K562 (cell line): Measurements from ENCODE around the gene CRAMP1. TPM values are rescaled to one million over a fixed set of nuclear protein-coding genes. Genes with fewer than 3 reads are reported as not detected.

ENCODE experiments used
- ATAC-seq: fragments of 200-7000 bp; cut with Tn5 transposase; 3 replicates; pipeline ENCODE4 v1.9.1; 2020; ENCODE audit warnings: moderate library complexity
- BruUV-seq: library from RNA; stranded (reverse); fragments of 400-500 nt; replicated peaks from 2 replicates; lab custom pipeline; 2021; lab: Mats Ljungman, UMichigan
- CTCF ChIA-PET: fragments of 300-600 bp; formaldehyde crosslinking; extraction: SDS; loops from one replicate; lab custom pipeline; 2021; ENCODE audit warnings: low intra/inter-chr PET ratio; lab: Yijun Ruan, JAX
- POLR2A ChIA-PET: fragments of 300-600, 350-650 bp; sonication (Branson Sonifier 250); formaldehyde crosslinking; extraction: SDS; loops from one replicate; lab custom pipeline; 2021; ENCODE audit warnings: antibody characterized with exemption, inconsistent platforms; lab: Yijun Ruan, JAX
- DNase-seq, 4 experiments: peaks; one replicate each; pipeline versions ENCODE4 v3.0.0 to v3.0.0-alpha.2; 2011 to 2018; ENCODE audit warnings: low spot score in 3 of 4, mixed read lengths in 3 of 4; ENCODE audit errors: extremely low read depth in 1 of 4
- FAIRE-seq: peaks from 2 replicates; lab custom pipeline; 2011; peaks lifted over from hg19 to GRCh38; lab: Jason Lieb, UNC
- H2AFZ ChIP-seq: 2 replicates; pipeline ENCODE4 v1.6.0; 2011; ENCODE audit warnings: low read depth, low read length, control low read depth, inconsistent platforms
- H3K27ac ChIP-seq: fragments of 200-600 bp; 3 replicates; pipeline ENCODE4 v1.8.0; 2011; ENCODE audit warnings: low read depth, mild to moderate bottlenecking, control low read depth, inconsistent platforms, low read length, moderate library complexity, mixed read lengths; ENCODE audit errors: extremely low read depth
- H3K27me3 ChIP-seq, 2 experiments: fragments of 300-600 bp in 1 of 2; 2 replicates in 1 of 2; 3 replicates in 1 of 2; pipeline versions ENCODE4 v1.6.0 to v1.8.0; 2011; ENCODE audit warnings: inconsistent platforms in 2 of 2, low read length in 2 of 2, mild to moderate bottlenecking in 1 of 2, mixed read lengths in 1 of 2, moderate library complexity in 1 of 2; ENCODE audit not compliant: control insufficient read depth in 2 of 2, insufficient read depth in 2 of 2
- H3K36me3 ChIP-seq: fragments of 300-600 bp; 3 replicates; pipeline ENCODE4 v1.8.0; 2011; ENCODE audit warnings: mild to moderate bottlenecking, low read length, inconsistent platforms; ENCODE audit not compliant: control insufficient read depth, insufficient read depth
- H3K4me1 ChIP-seq, 2 experiments: fragments of 200-600 bp in 1 of 2; replicated peaks in 1 of 2; 2 replicates in 1 of 2; 3 replicates in 1 of 2; pipeline versions ENCODE4 v1.5.1 to v1.8.0; 2011; ENCODE audit warnings: inconsistent platforms in 2 of 2, low read length in 2 of 2, mild to moderate bottlenecking in 1 of 2, mixed read lengths in 1 of 2, moderate library complexity in 1 of 2; ENCODE audit not compliant: control insufficient read depth in 2 of 2, insufficient read depth in 2 of 2
- H3K4me2 ChIP-seq: 2 replicates; pipeline ENCODE4 v1.6.1; 2011; ENCODE audit warnings: low read length, control low read depth, inconsistent platforms, mixed read lengths; ENCODE audit not compliant: insufficient read depth
- H3K4me3 ChIP-seq: fragments of 200-600 bp; sonication (generic), shearing (Covaris generic); 2 replicates; pipeline ENCODE4 v1.5.1; 2016; ENCODE audit warnings: control low read depth, inconsistent platforms
- H3K79me2 ChIP-seq: fragments of 200-600 bp; 3 replicates; pipeline ENCODE4 v1.8.0; 2011; ENCODE audit warnings: low read length, inconsistent platforms; ENCODE audit not compliant: control insufficient read depth, insufficient read depth
- H3K9ac ChIP-seq, 2 experiments: 2 replicates each; pipeline versions ENCODE4 v1.6.0 to v1.6.1; 2011; ENCODE audit warnings: low read depth in 2 of 2, low read length in 2 of 2, control low read depth in 1 of 2, inconsistent platforms in 1 of 2, mild to moderate bottlenecking in 1 of 2, mixed read lengths in 1 of 2; ENCODE audit not compliant: insufficient read depth in 1 of 2
- H3K9me1 ChIP-seq: one replicate; pipeline ENCODE4 v1.6.0; 2011; ENCODE audit warnings: inconsistent platforms, mild to moderate bottlenecking, low read length, moderate library complexity; ENCODE audit not compliant: control insufficient read depth, insufficient read depth
- H3K9me3 ChIP-seq: replicated peaks from 2 replicates; pipeline ENCODE4 v1.5.1; 2011; ENCODE audit warnings: low read depth, low read length, inconsistent platforms; ENCODE audit not compliant: control insufficient read depth, insufficient read depth
- H4K20me1 ChIP-seq: replicated peaks from 2 replicates; pipeline ENCODE4 v1.6.1; 2011; ENCODE audit warnings: low read length, inconsistent platforms, mixed read lengths; ENCODE audit not compliant: control insufficient read depth, insufficient read depth
- ADNP ChIP-seq: fragments of 200-800 bp; sonication (Bioruptor generic); IDR thresholded peaks from 2 replicates; pipeline ENCODE4 v1.6.1; 2016; ENCODE audit warnings: missing genetic modification characterization, missing compliant biosample characterization
- C11orf30 ChIP-seq: fragments of 450-650 bp; IDR thresholded peaks from 2 replicates; pipeline ENCODE4 v1.6.1; 2016; ENCODE audit warnings: low read depth, mild to moderate bottlenecking
- CCNT2 ChIP-seq: IDR thresholded peaks from 2 replicates; pipeline ENCODE4 v1.6.1; 2011; ENCODE audit warnings: borderline replicate concordance, low read depth, mild to moderate bottlenecking, moderate library complexity, mixed read lengths, low read length; ENCODE audit not compliant: insufficient read length; ENCODE audit errors: extremely low read depth
- CHD2 ChIP-seq: IDR thresholded peaks from 2 replicates; pipeline ENCODE4 v1.6.1; 2011; ENCODE audit warnings: low read depth, low read length
- FOXM1 ChIP-seq, 2 experiments: fragments of 450-650 bp in 1 of 2; sonication (generic) in 1 of 2; formaldehyde crosslinking in 1 of 2; IDR thresholded peaks; 2 replicates each; pipeline versions ENCODE4 v1.6.1 to v1.9.0; 2017 to 2022; ENCODE audit warnings: low read depth in 2 of 2, mild to moderate bottlenecking in 2 of 2, missing genetic modification reagents in 1 of 2, moderate library complexity in 1 of 2
- HDAC6 ChIP-seq: IDR thresholded peaks from 2 replicates; pipeline ENCODE4 v1.6.1; 2012; ENCODE audit warnings: low read depth, mild to moderate bottlenecking, control low read depth, inconsistent platforms, low read length, moderate library complexity
- KAT2B ChIP-seq: IDR thresholded peaks from one replicate; pipeline ENCODE4 v1.6.1; 2012; ENCODE audit warnings: low read depth, mild to moderate bottlenecking, control low read depth, inconsistent platforms, low read length, moderate library complexity
- KLF10 ChIP-seq: fragments of 250-450 bp; sonication (Bioruptor Pico); IDR thresholded peaks from 2 replicates; pipeline ENCODE4 v1.6.1; 2021; ENCODE audit warnings: matching md5 sums
- MAFK ChIP-seq: IDR thresholded peaks from 2 replicates; pipeline ENCODE4 v1.6.1; 2011; ENCODE audit warnings: low read length, improper control_type of control experiment
- TBL1XR1 ChIP-seq, 2 experiments: IDR thresholded peaks; 2 replicates each; pipeline ENCODE4 v1.6.1; 2012; ENCODE audit warnings: improper control_type of control experiment in 2 of 2, low read length in 2 of 2, mild to moderate bottlenecking in 1 of 2
- TEAD4 ChIP-seq, 2 experiments: sonication (generic) in 1 of 2; formaldehyde crosslinking in 1 of 2; IDR thresholded peaks; 2 replicates each; pipeline versions ENCODE4 v1.6.1 to v1.8.0; 2012 to 2022; ENCODE audit warnings: borderline replicate concordance in 1 of 2, inconsistent platforms in 1 of 2, low read length in 1 of 2, mild to moderate bottlenecking in 1 of 2, missing genetic modification reagents in 1 of 2
- U2AF2 ChIP-seq: fragments of 200-400 bp; formaldehyde crosslinking; optimal IDR thresholded peaks from 2 replicates; pipeline ENCODE3; 2017; ENCODE audit warnings: low read depth, mild to moderate bottlenecking, low read length
- WHSC1 ChIP-seq: IDR thresholded peaks from one replicate; pipeline ENCODE4 v1.6.1; 2012; ENCODE audit warnings: low read length, control low read depth, inconsistent platforms
- ZNF197 ChIP-seq: fragments of 200-800 bp; sonication (Bioruptor generic); IDR thresholded peaks from 2 replicates; pipeline ENCODE4 v1.6.1; 2016; ENCODE audit warnings: low read depth, missing genetic modification characterization, missing compliant biosample characterization
- ZNF239 ChIP-seq: fragments of 250-450 bp; sonication (Bioruptor Pico); IDR thresholded peaks from 2 replicates; pipeline ENCODE4 v1.4.0; 2020; ENCODE audit warnings: mild to moderate bottlenecking
- ZNF24 ChIP-seq: fragments of 450-650 bp; IDR thresholded peaks from 2 replicates; pipeline ENCODE4 v1.6.1; 2016
- ZNF780A ChIP-seq: fragments of 250-450 bp; sonication (Bioruptor Pico); IDR thresholded peaks from 2 replicates; pipeline ENCODE4 v1.5.0; 2021; ENCODE audit warnings: mild to moderate bottlenecking
- WGBS: fragments of 100-300 bp; shearing (Covaris generic); methylation state at CpG from one replicate; pipeline ENCODE4 v1.1.6; 2016; ENCODE audit warnings: low coverage, mixed read lengths; ENCODE audit not compliant: insufficient coverage; ENCODE audit errors: missing lambda C conversion rate; 5-methylcytosine and 5-hydroxymethylcytosine counted together
- in situ Hi-C: fragments of 300-500 bp; cut with MboI; formaldehyde crosslinking; loops from 4 replicates; pipeline ENCODE4 v1.15.0; 2018; ENCODE audit warnings: inconsistent platforms, mixed read lengths
- intact Hi-C: fragments of 100-400 bp; cut with micrococcal nuclease; formaldehyde crosslinking; loops from 2 replicates; pipeline ENCODE4 v1.14.2; 2022
- polyA plus RNA-seq, 8 experiments: library from polyadenylated mRNA; depleted of rRNA in 4 of 8; stranded (reverse) in 5 of 8; unstranded in 3 of 8; fragments of >200 nt; fragmentation: Nextera tagmentation in 2 of 8; fragmentation: Illumina TruSeq in 1 of 8; extraction: Ambion mirVana in 2 of 8; extraction: Trizol in 1 of 8; gene quantifications; 2 replicates each; pipeline versions ENCODE4 v1.2.1 to v1.2.3, GENCODE V29; 2011 to 2014; ENCODE audit warnings: inconsistent platforms in 1 of 8, missing spikeins in 1 of 8
- total RNA-seq, 7 experiments: library from RNA; depleted of rRNA in 6 of 7; stranded (reverse); fragments of >200 nt in 6 of 7; fragmentation: Illumina TruSeq in 2 of 7; extraction: Trizol in 2 of 7; gene quantifications; 2 replicates each; pipeline versions ENCODE4 v1.2.1 to v1.2.3, GENCODE V29; 2011 to 2021; ENCODE audit warnings: low replicate concordance in 1 of 7
- TF ChIP-seq, protein P1 (sequence below): fragments of 450-650 bp; IDR thresholded peaks from 2 replicates; pipeline ENCODE4 v1.6.1; 2016
- TF ChIP-seq, protein P2 (sequence below): fragments of 250-450 bp; sonication (Bioruptor Pico); IDR thresholded peaks from 2 replicates; pipeline ENCODE4 v1.8.0; 2022; ENCODE audit warnings: moderate library complexity, mild to moderate bottlenecking, inconsistent platforms

CRAMP1 gene
- total and polyA plus RNA-seq, 9 of the 15 experiments (the other 6 are each of a cell fraction or from before 2014, with no cell fraction given): 0.52 to 20.8 (median 7.5) TPM

DNA sequence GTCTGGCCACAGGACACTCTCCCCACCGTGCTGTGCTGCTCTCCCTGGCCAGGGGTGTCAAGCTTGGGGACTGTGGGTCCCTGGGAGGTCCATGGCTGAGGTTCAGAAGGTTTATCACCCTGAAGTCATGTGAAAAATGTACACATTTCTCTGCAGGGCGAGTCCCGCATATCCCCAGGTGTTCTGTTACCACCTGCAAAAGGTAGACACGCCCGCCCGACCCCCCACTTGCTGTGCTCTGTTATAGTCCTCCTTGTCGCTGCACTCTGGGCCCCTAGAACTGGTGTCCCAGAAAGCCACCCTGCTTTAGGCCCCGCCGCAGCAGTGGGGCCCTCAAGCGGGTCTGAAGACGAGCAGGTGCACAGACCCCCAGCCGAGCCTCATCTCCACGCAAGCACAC lies 77.7 kb downstream of the CRAMP1 start:
- no TSS peak for BruUV-seq
- POLR2A ChIA-PET: interaction anchor here (1.2 to 1.8 kb wide), 3 partner anchors 11 to 16 kb away, joined by 3 to 6 read pairs (median 3); partner anchors contain the start of gene MAPK8IP3

More for the DNA sequence above, 77.7 kb downstream of the CRAMP1 start:
- ATAC-seq (no peak), DNase-seq (no peak), FAIRE-seq (no peak)
- CTCF ChIA-PET: no interaction called here
- Histone ChIP-seq H3K27ac (no peak overlapping the region), H2AFZ (no peak overlapping the region), H3K4me1 (peaks cover 0 to 4% of the 10 kb centered on the region in 2 experiments; a peak in 1 of 5 replicates), H3K4me2 (no peak overlapping the region), H3K9me1 (no peaks in the 10 kb centered on the region), H3K4me3 (no peak overlapping the region), H4K20me1 (peaks cover 3% of the 10 kb centered on the region; the same call in 1 of the 2 replicates), H3K9me3 (no peaks in the 10 kb centered on the region), H3K9ac (no peak overlapping the region), H3K36me3 (peaks cover 96% of the 10 kb centered on the region), H3K27me3 (no peaks in the 10 kb centered on the region), H3K79me2 (peaks cover 86% of the 10 kb centered on the region)
- 96% methylated on average over 13 of the region's 13 CpGs for WGBS
- in situ Hi-C loops: no loop called here
- no peak for TF ChIP-seq TEAD4 (IDR thresholded peaks at IDR 0.05; ENCODE audit: low read length)
- TF ChIP-seq TEAD4 (CRISPR knock-in tag; IDR thresholded peaks at IDR 0.05; ENCODE audit: borderline replicate concordance): no peak
- TF ChIP-seq KAT2B: no peak
- no peak for TF ChIP-seq CCNT2
- TF ChIP-seq, protein P1, sequence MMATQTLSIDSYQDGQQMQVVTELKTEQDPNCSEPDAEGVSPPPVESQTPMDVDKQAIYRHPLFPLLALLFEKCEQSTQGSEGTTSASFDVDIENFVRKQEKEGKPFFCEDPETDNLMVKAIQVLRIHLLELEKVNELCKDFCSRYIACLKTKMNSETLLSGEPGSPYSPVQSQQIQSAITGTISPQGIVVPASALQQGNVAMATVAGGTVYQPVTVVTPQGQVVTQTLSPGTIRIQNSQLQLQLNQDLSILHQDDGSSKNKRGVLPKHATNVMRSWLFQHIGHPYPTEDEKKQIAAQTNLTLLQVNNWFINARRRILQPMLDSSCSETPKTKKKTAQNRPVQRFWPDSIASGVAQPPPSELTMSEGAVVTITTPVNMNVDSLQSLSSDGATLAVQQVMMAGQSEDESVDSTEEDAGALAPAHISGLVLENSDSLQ: no peak
- no peak for TF ChIP-seq WHSC1
- no peak for TF ChIP-seq ZNF24
- no peak for TF ChIP-seq TBL1XR1 (IDR thresholded peaks at IDR 0.05; ENCODE audit: low read length in 2 of 2)
- TF ChIP-seq ADNP (tag): no peak
- no peak for TF ChIP-seq U2AF2
- TF ChIP-seq, protein P2, sequence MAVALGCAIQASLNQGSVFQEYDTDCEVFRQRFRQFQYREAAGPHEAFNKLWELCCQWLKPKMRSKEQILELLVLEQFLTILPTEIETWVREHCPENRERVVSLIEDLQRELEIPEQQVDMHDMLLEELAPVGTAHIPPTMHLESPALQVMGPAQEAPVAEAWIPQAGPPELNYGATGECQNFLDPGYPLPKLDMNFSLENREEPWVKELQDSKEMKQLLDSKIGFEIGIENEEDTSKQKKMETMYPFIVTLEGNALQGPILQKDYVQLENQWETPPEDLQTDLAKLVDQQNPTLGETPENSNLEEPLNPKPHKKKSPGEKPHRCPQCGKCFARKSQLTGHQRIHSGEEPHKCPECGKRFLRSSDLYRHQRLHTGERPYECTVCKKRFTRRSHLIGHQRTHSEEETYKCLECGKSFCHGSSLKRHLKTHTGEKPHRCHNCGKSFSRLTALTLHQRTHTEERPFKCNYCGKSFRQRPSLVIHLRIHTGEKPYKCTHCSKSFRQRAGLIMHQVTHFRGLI (CRISPR knock-in tag): no peak
- no peak for TF ChIP-seq CHD2
- TF ChIP-seq C11orf30: no peak
- TF ChIP-seq HDAC6: no peak
- no peak for TF ChIP-seq MAFK
- TF ChIP-seq KLF10: no peak
- TF ChIP-seq ZNF197 (CRISPR knock-in tag): no peak
- TF ChIP-seq ZNF239 (CRISPR knock-in tag): no peak
- no peak for TF ChIP-seq FOXM1 (IDR thresholded peaks at IDR 0.05; ENCODE audit: low read depth)
- no peak for TF ChIP-seq FOXM1 (CRISPR knock-in tag; IDR thresholded peaks at IDR 0.05; ENCODE audit: low read depth)
- TF ChIP-seq ZNF780A: no peak
- intact Hi-C loops: no loop called here
